GM18502 (cell line): ENCODE measurements around the gene TRIP13.

ENCODE experiments used
- ATAC-seq: cut with Tn5 transposase; IDR thresholded peaks from one replicate; pipeline ENCODE4 v1.9.1; 2021; ENCODE audit warnings: mild to moderate bottlenecking; ENCODE audit not compliant: unreplicated experiment, poor library complexity

TRIP13 gene

GRCh38 chr5:854966-855743 lies 37.5 kb upstream of the TRIP13 start:
- ATAC-seq = no peak

- ATAC-seq = no peak
Measured at GRCh38 chr5:855771-856530, 36.7 kb upstream of the TRIP13 start.

DNA sequence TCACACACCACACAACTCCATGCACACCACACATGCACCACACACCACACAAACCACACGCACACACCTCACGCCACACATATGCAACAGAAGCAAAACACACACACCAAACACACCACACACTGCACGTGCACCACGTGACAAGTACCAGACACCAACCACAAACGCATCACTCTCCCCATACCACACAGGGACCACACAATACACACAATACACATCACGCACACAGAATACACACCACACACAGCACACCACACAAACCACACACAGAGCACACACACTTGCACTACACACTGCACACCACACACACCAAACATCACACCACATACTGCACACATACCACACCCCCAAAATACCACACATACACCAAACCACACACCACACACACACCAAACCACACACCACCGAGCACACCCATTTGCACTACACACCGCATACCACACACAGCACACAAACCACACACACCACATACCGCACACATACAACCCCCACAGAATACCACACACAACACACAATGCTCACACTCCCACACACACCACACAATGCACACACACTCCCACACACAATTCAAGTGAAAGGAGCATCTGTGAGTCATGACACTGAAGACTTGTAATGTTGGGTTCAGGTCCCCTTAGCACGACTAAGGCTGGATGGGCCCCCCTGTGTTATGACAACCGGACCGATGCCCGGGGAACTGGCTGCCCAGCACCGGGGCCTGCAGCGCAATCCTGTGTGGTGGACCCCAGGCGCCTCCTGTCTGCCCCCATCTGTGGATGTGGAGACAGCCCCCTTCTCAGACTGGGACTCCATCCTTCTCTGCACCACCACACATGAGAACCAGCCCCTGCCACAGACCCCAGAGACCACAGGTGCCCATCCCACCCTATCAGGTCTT lies 35.9 kb upstream of the TRIP13 start:
- ATAC-seq = no peak

DNA sequence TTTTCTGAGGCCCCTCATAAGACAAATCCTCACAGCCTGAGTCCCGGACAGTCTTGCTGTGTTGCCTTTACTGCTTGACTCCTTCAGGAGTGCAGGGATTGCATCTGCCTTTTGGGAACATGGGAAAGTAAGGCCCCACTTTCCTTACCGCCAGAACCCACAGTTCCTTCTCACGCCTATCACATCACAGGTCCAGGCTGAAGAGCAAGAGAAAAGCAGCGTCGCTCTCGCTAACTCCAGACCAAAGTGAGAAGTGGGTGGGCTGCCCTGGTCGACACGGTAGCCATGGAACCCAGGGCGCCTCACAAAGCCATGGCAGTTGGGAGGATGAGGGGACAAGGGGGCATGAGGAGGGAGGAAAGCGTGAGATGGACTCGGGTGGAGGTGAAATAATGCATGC lies 34.0 kb upstream of the TRIP13 start:
- no peak for ATAC-seq

DNA sequence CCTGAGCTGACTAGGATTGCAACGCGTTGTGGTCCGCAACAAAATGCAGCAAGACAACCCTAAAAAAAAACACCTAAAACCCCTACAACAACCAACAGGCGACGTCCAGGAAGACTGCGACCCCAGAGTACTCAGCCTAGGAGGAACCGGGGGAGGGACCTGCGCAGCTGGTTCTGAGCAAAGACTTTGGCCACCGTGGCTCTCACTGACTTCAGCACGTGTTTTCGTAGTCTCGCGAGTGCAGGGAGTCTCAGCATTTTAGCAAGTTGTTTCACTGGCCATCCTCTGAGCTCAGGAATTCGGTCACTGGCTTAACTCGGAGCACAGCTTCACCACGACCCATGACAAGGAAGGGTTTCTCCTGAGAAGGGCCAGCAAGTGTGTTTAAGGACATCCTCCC lies 33.3 kb upstream of the TRIP13 start:
- no peak for ATAC-seq

GRCh38 chr5:859798-860296 lies 32.8 kb upstream of the TRIP13 start:
- no peak for ATAC-seq

DNA sequence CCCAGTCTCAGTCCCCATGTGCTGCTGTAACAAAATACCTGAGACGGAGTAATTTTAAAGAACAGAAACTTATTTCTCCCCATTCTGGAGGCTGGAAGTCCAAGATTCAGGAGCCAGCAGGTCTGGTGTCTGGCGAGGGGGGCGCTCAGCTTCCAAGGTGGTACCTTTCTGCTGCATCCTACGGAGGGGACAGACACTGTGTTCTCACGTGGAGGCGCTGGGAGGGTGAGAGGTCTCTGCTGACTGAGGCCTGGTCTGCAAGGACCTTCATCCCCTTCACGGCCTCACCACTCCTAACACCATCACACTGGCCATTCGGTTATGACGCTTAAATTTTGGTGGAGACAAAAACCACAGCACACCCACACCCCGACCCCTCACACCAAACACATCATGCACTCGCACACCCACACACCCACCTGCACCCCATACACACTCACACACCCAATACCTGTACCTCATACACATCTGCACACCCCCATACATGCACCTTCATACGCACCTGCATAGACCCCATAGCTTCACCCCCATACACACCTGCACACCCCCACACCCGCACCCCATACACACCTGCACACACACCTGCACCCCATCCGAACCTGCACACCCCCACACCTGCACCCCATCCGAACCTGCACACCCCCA lies 32.1 kb upstream of the TRIP13 start:
- ATAC-seq = no peak

DNA sequence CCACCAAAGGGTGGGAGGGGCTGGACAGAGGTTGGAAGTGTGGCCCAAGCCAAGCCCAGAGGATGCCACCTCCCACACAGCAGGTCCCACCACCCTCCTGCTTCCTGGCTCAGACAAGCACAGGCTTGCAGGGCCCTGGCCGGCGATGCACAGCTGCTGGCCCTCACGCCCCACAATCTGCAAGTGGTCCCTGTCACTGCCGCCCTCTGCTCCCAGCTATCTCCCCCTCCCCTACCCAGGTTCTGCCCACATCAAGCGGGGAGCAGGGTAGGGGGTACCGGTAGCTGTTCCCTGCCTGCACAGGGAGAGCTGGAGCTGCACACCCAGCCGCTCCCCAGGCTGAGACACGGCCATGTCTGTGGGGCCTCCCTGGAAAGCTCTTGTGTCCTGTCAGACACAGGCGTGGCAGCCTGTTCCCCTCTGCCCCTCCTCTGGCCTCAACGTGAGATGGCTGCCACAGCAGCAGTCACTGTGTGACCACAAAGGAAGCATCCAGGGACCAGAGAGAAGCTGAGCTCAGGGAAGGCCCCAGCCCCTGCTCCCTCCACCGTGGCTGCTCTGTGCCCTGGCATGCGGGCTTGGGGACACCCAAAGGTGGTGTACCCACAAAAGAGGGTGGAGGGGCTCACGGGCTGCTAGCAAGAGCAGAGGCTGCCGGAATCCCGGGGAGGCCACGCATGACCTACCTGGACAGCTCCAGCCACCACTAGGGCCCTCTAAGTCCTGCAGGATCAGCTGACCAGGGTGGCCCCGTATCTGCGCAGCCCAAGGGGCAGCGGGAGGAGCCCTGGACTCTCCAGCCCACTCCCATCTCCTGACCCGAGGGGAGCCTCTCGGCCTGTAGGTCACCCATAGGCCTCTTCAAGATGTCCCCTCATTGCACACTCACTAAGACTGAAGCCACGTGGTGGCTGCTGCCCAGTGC lies 31.0 kb upstream of the TRIP13 start:
- no peak for ATAC-seq

DNA sequence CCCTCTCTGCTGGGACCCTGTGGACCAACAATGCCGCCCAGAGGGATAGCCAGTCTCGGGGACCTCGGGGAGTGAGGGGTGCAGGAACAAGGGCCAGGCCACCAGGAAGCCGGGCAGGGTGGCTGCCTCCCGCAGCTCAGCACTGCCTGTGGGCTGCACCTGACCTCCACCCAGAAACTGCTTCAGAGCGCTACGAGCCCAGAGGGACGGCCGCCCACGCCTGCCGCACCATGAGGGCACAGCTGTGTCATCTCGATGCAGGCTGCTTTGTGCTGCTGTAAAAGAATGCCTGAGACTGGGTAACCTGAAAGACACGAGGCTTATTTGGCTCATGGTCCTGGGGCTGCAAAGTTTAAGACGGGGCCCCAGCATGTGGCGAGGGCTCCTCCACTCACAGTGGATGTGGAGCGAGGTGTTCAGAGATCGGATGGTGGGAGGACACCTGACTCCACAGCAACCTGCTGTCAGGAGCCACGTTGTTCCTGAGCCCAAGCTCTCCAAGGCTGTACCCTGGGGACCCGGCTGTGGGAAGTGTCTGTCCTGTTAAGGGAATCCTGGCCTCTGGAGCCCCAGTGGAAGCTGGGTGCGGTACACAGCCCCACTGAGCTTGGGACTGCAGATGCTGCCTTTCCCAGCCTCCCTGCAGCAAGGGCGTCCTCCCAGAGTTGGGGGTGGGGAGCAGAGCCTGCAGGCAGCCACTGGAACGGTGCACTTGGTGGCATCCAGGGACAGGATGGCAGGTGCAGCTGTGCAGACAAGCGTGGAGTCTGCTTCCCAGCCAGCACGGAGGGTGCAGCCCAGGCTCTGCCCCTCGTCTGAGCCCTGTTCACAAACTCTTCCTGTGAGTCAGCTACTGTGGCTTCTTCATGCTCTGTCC lies 30.1 kb upstream of the TRIP13 start:
- ATAC-seq = no peak

- ATAC-seq = no peak
Measured at GRCh38 chr5:863244-863805, 29.4 kb upstream of the TRIP13 start.

- no peak for ATAC-seq
Measured at GRCh38 chr5:864492-865167, 28.1 kb upstream of the TRIP13 start.

DNA sequence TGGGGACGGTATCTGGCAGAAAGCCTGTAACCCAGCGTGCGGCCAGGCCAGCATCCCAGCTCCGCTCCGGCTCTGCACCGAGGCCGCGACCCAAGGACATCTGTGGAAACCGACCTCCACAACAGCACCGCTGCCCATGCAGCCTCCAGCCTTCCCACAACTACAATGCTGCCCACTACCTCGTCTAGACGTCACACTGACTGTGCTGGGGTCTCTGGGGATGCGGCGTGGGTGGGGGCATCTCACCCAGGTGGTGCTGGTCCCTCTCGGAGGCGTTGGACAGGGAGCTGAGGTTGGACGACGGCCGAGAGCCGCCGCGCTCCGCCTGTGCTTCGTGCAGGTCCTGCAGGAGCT lies 27.5 kb upstream of the TRIP13 start:
- ATAC-seq = no peak

GRCh38 chr5:865771-866170 lies 26.9 kb upstream of the TRIP13 start:
- ATAC-seq = no peak

GRCh38 chr5:867300-867870 lies 25.3 kb upstream of the TRIP13 start:
- no peak for ATAC-seq

DNA sequence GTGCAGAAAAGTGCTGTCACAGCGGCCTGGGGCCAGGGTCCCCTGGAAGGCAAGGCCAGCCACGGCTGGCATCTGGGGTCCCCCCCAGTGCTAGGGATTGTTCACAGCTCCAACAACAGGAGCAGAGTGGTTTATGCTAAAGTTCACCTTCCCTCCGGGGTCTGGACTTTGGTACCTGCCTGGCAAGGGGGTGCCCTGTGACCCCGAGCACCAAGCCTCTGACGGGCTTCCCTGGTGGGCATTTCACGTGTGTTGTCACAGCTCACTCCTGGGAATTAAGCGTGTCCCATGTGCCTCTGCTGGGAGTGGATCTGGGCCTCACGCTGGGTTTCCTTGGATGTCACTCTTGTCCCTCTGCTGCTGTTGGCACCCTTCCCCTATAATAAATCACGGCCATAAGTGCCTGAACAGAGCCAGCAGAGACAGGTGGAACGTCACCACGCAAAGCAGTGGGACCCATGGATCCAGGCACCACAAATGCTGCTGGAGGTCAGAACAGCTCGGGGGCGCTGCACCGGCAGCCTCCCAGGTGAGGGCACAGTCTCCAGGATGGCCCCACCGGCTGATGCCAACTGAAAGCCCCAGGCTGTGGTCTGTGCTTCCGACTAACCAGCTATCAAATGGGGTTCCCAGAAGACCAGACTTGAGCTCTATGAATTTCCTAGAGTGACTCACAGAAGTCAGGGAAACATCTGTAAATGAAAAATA lies 24.1 kb upstream of the TRIP13 start:
- no peak for ATAC-seq

GRCh38 chr5:870956-871355 lies 21.7 kb upstream of the TRIP13 start:
- ATAC-seq = no peak
